Stimulated activated CD4-positive, alpha-beta T cell treated with anti-CD3 and anti-CD28 coated beads, Interleukin-1b, Interleukin-23, amount 100 ng/mL, for 24 hours (primary cell): Measurements from ENCODE around the gene ACOT4.
"Not testable (repeated sequence)": the region's sequence is repeated elsewhere in the genome, so short reads cannot be mapped to it uniquely, and the experiment has no call there.

ENCODE experiments used
- DNase-seq, 4 experiments: peaks; one replicate each; pipeline ENCODE4 v3.0.0-alpha.2; 2020; ENCODE audit warnings: low read depth in 4 of 4, low spot score in 1 of 4

ACOT4 gene

DNA sequence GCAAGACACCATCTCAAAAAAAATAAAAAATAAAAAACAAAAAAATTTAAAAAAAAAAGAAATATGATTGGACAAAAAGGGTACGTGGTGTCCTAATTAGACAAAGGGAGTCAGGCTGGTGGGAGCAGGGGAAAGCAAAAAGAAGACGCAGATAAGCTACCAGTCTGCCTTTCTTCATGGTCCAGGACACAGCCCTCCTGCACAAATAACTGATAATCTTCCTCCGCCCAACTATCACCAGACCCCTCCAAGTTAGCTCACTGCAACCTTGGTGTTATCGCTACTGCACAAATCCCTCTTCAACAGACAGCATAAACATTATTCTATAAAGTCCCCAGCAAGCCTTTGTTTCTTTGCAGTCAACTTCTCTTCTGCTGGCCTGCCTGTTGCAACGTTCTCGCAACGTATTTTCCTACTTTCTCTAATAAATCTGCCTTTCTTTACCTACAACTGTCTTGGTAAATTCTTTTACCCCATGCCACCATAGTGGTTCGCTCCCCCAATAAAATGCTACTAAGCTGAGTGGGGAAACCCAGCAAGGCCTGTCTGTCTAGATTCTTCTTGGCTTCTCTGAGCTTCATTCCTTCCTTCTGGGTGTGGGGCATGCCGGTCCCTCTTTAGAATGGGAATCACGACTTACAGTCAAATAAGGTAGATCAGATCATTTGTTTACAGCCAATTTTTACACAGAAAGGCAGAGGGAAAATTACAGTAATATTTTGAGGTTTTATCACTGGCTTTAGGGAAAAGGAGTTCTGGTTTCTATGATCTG lies 38.5 kb downstream of the ACOT4 start:
- DNase-seq: no peak

DNA sequence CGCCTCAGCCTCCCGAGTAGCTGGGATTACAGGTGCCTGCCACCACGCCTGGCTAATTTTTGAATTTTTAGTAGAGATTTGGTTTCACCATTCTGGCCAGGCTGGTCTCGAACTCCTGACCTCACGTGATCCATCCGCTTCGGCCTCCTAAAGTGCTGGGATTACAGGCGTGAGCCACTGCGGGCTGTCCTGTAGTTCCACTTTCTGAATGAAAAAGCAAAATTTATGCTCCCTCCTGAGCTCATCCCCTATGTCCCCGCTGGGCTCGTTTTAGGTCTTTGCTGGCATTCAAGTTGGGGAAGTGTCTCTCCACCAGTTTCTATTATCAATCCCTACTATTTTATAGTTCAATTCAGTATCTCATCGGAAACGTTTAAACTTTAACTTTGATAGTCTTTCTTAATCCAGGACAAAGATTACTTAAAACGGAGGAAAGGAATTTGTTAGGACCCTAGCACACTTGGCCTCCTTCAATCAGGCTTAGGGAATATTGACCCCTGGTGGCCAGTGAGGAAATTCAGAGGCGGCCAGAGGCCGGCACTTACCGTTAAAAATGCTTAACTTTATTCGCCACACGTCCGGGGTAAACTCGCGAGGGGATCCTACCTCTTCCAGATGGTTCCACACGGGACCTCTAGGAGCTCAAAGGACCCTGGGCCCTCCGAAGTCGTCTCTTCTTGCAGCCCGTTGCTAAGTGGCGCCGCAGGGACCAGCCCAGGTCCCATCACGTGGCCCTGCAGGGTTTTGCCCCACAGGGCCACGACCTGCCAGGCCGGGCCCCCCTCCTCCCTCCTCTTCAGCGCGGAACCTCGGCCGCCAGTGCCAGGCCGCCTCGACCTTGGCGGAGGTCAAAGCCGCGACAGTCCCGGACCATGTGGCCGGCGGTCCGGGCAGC lies 41.7 kb downstream of the ACOT4 start:
- peak in 2 of 4 experiments; percentile 27 to 48 for DNase-seq

DNA sequence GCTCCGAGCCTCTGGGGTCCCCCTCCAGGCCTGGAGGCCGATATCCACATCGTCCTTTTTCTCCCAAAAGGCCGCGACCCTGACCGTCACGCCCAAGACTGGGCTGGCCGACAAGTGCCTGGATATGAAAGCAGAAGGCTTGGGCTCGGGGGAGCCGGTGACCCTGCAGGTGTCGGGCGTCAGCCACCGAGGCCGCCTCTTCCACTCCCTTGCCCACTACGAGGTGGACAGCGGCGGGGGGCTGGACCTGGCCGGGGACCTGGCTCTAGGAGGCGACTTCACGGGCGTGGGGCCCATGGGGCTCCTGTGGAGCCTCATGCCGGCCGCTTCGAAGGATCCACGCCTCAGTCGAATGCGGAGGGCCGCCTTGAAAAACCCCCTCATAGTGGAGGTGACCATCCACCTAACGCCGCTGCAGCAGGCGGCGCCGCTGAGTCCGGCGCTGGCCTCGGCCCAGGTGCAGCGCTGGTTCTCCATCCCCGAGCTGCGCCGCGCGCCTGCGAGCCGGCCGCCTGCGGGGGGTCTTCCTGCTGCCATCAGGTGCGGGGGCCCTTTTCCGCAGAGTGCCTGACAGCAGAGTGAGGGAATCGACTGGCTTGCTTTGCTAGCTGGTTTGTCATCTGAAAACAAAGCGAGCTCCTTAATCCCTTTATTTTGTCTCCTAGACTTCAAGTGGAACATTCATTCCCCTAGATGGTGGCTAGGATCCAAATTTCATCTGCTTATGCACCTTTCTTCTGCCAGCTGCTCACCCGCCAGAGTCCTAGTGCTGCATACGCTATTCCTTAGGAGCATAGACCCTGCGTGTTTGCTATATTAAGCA lies 42.5 kb downstream of the ACOT4 start:
- no peak for DNase-seq

DNA sequence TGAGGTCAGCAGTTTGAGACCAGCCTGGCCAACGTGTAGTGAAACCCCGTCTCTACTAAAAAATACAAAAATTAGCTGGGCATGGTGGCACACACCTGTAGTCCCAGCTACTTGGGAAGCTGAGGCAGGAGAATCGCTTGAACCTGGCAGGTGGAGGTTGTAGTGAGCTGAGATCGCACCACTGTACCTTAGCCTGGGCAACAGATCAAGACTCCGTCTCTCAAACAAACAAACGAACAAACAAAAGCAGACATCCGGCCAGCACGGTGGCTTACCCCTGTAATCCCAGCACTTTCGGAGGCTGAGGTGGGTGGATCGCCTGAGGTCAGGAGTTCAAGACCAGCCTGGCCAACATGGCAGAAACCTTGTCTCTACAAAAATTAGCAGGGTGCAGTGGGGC lies 44.7 kb downstream of the ACOT4 start:
- DNase-seq: not testable (repeated sequence)

DNA sequence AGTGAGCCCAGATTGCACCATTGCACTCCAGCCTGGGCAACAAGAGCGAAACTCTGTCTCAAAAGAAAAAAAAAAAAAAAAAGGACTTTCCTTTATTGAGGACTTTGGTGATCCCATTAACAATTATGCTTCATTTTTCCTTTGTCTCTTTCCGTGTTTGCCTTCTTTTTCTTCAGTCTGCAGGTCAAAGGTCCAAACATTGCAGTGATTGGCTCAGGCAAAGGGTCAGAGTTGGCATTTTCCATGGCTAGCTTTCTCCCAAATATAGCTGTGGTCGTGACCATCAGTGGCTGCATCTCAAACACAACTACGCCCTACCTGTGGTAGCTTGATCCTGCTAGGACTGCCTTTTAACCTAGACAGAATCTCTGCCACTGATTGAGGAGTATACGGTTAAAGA lies 46.2 kb downstream of the ACOT4 start:
- DNase-seq: no peak

DNA sequence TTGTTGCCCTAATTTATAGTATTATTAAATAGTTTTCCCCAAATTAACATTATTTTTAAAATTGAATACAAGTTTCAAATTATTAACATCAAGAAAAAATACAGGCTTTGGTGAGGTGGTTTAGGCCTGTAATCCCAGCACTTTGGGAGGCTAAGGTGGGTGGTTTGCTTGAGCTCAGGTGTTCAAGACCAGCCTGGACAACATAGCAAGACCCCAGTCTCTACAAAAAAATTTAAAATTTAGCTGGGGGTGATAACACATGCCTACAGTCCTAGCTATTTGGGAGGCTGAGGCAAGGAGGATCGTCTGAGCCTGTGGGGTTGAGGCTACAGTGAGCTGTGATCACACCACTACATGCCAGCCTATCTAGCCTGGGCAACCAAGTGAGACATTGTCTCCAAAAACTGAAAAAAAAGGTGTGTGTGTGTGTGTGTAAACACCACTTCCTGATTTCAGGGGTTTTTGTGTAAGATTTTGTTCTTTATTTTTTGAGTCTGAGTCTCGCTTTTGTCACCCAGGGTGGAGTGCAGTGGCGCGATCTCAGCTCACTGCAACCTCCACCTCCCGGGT lies 49.2 kb downstream of the ACOT4 start:
- DNase-seq: no peak

DNA sequence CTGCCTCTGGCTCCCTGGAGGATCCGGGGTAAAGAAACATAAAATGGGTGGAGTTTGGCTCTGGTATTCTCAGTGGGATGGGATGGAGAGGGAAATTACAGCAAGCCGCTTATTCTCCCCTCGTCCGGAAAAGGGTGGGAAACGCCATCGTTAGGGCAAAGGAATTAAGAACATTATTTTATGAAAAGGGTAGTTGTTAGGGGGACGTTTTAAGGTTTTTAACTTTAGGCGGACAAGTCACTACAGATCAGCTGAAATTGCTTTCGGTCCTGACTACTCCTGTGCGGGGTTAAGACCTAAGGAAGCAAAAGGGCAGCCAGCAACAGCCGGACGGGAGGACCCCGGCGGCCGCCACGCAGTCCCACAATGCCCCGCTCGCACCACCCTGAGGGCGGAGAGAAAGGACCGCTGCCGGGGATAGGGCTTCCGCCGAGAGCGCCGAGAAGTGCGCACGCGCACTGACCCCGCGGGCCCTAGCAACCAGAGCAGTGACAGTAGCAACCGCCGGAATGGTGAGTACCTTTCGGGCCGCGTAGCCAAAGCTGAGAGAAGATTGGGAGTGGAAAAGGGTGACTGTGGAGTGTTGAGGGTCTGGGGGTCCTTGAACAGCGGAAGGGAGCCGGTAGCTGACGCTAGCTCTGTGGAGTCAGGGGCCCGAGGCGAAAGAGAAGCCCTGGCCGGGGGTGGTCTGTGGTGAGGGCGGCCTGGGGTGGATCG lies 53.0 kb downstream of the ACOT4 start, which contains the start of gene DNAL1:
TSS of gene DNAL1 (plus strand) at position 456 of the 717 bp plus-strand sequence. CDS start at position 510, 54 bp downstream.
- DNase-seq: peak; percentile 69 to 89 (median 85)

DNA sequence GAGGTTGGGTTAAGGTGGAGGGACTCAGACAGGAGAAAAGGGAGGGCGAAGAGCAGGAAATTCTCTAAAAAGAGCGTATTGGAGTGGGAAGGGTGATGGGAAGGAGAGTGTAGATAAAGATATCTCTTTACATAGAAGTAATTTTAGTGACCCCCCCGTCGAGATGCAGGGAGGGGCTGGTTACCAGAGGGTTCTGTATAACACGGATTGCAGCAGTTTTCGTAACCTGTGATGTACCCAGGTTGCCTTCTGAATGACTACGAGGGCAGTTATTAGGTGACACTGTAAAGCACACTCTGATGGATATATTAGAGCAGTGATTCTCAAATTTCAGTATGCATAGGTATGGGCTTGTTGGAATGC lies 53.6 kb downstream of the ACOT4 start:
- no peak for DNase-seq
